Stomach smooth muscle (tissue), 2 donors: ENCODE measurements around the gene NEURL1.
"Not testable (repeated sequence)": the region's sequence is repeated elsewhere in the genome, so short reads cannot be mapped to it uniquely, and the experiment has no call there.

Experiments
- H3K27ac ChIP-seq: one replicate; pipeline ENCODE4 v1.7.0; 2013; ENCODE audit warnings: mild to moderate bottlenecking, low read length, inconsistent platforms
- H3K27me3 ChIP-seq, 2 donors: one replicate each; pipeline ENCODE4 v1.7.0; 2013; ENCODE audit warnings: low read length in 2 of 2; ENCODE audit not compliant: insufficient read depth in 2 of 2, control insufficient read depth in 1 of 2
- H3K36me3 ChIP-seq, 2 donors: one replicate each; pipeline ENCODE4 v1.7.0; 2013; ENCODE audit warnings: low read length in 2 of 2; ENCODE audit not compliant: control insufficient read depth in 2 of 2, insufficient read depth in 2 of 2
- H3K4me1 ChIP-seq: one replicate; pipeline ENCODE4 v1.7.0; 2013; ENCODE audit warnings: low read length; ENCODE audit not compliant: control insufficient read depth, insufficient read depth
- H3K4me3 ChIP-seq, 2 donors: one replicate each; pipeline ENCODE4 v1.7.0; 2013; ENCODE audit warnings: low read length in 2 of 2
- H3K9ac ChIP-seq, 2 donors: one replicate each; pipeline ENCODE4 v1.7.0; 2013; ENCODE audit warnings: low read length in 2 of 2, mild to moderate bottlenecking in 1 of 2
- H3K9me3 ChIP-seq, 2 donors: one replicate each; pipeline ENCODE4 v1.7.0; 2013; ENCODE audit warnings: low read length in 2 of 2; ENCODE audit not compliant: control insufficient read depth in 2 of 2
- donor health status: healthy.
- donor health status: Pancreatic carcinoma.

Gene NEURL1

GRCh38 chr10:103600956-103601569, 107.6 kb downstream of the NEURL1 start:
- Histone ChIP-seq H3K36me3 (peaks cover 20 to 30% of the 10 kb centered on the region in 2 donors), H3K9me3 (no peaks in the 10 kb centered on the region), H3K4me1 (peaks cover 20% of the 10 kb centered on the region), H3K4me3 (no peak overlapping the region), H3K27me3 (no peaks in the 10 kb centered on the region), H3K9ac (no peak overlapping the region), H3K27ac (no peak overlapping the region)

GRCh38 chr10:103602028-103602851, 108.7 kb downstream of the NEURL1 start:
- Histone ChIP-seq H3K4me1 (peaks cover 17% of the 10 kb centered on the region), H3K4me3 (no peak overlapping the region), H3K36me3 (peaks cover 20 to 30% of the 10 kb centered on the region in 2 donors), H3K27ac (no peak overlapping the region), H3K9ac (no peak overlapping the region), H3K27me3 (no peaks in the 10 kb centered on the region), H3K9me3 (no peaks in the 10 kb centered on the region)

- H3K36me3 ChIP-seq, result peaks cover 20 to 30% of the 10 kb centered on the region in 2 donors
- H3K27me3 ChIP-seq, result no peaks in the 10 kb centered on the region
- H3K4me1 ChIP-seq, result peaks cover 16% of the 10 kb centered on the region
- H3K4me3 ChIP-seq, result no peak overlapping the region
- no peaks in the 10 kb centered on the region for H3K9me3 ChIP-seq
- H3K9ac ChIP-seq, result no peak overlapping the region
- no peak overlapping the region for H3K27ac ChIP-seq
Observed at GRCh38 chr10:103602852-103603155, 109.3 kb downstream of the NEURL1 start.

- Histone ChIP-seq H3K9me3 (no peaks in the 10 kb centered on the region), H3K4me1 (peaks cover 16% of the 10 kb centered on the region), H3K9ac (no peak overlapping the region), H3K36me3 (peaks cover 20 to 30% of the 10 kb centered on the region in 2 donors), H3K27me3 (no peaks in the 10 kb centered on the region), H3K27ac (no peak overlapping the region), H3K4me3 (no peak overlapping the region)
Observed at GRCh38 chr10:103603382-103603781, 109.9 kb downstream of the NEURL1 start.

GRCh38 chr10:103605359-103606096, 112.0 kb downstream of the NEURL1 start:
- H3K27me3 ChIP-seq, result no peaks in the 10 kb centered on the region
- H3K36me3 ChIP-seq, result peaks cover 33 to 43% of the 10 kb centered on the region in 2 donors
- peaks cover 13% of the 10 kb centered on the region for H3K4me1 ChIP-seq
- no peak overlapping the region for H3K27ac ChIP-seq
- H3K9me3 ChIP-seq, result no peaks in the 10 kb centered on the region
- no peak overlapping the region for H3K4me3 ChIP-seq
- no peak overlapping the region for H3K9ac ChIP-seq

- Histone ChIP-seq H3K36me3 (peaks cover 33 to 48% of the 10 kb centered on the region in 2 donors), H3K4me1 (peaks cover 12% of the 10 kb centered on the region)
- not testable (repeated sequence) for H3K27me3 ChIP-seq, H3K4me3 ChIP-seq, H3K9me3 ChIP-seq, H3K9ac ChIP-seq, H3K27ac ChIP-seq
Observed at GRCh38 chr10:103606097-103606438, 112.6 kb downstream of the NEURL1 start.

- Histone ChIP-seq H3K4me1 (peaks cover 18% of the 10 kb centered on the region), H3K36me3 (peaks cover 35 to 54% of the 10 kb centered on the region in 2 donors)
- not testable (repeated sequence) for H3K9ac ChIP-seq, H3K4me3 ChIP-seq, H3K27me3 ChIP-seq, H3K9me3 ChIP-seq, H3K27ac ChIP-seq
Observed at GRCh38 chr10:103607051-103607450, 113.5 kb downstream of the NEURL1 start.

- H3K27me3 ChIP-seq, H3K27ac ChIP-seq, H3K9me3 ChIP-seq, H3K9ac ChIP-seq, H3K4me3 ChIP-seq: not testable (repeated sequence)
- peaks cover 42 to 54% of the 10 kb centered on the region in 2 donors for H3K36me3 ChIP-seq
- peaks cover 24% of the 10 kb centered on the region for H3K4me1 ChIP-seq
Observed at GRCh38 chr10:103608056-103608455, 114.6 kb downstream of the NEURL1 start.

- Histone ChIP-seq H3K4me3 (no peak overlapping the region), H3K36me3 (peaks cover 50 to 52% of the 10 kb centered on the region in 2 donors), H3K27ac (no peak overlapping the region), H3K27me3 (no peaks in the 10 kb centered on the region), H3K9ac (no peak overlapping the region), H3K4me1 (peaks cover 24% of the 10 kb centered on the region), H3K9me3 (no peaks in the 10 kb centered on the region)
Observed at GRCh38 chr10:103609231-103610082, 116.0 kb downstream of the NEURL1 start.

GRCh38 chr10:103610083-103610472, 116.6 kb downstream of the NEURL1 start:
- Histone ChIP-seq H3K4me3 (no peak overlapping the region), H3K27ac (no peak overlapping the region), H3K9me3 (no peaks in the 10 kb centered on the region), H3K27me3 (no peaks in the 10 kb centered on the region), H3K36me3 (peaks cover 44 to 50% of the 10 kb centered on the region in 2 donors), H3K4me1 (peaks cover 28% of the 10 kb centered on the region), H3K9ac (no peak overlapping the region)
